ENCODE data around the gene SPOCK1.

SPOCK1 gene

GRCh38 chr5:136992796-136993489, 506.2 kb downstream of the SPOCK1 start:
- no peak for TF ChIP-seq CTCF (conservative IDR thresholded peaks at IDR 0.05; ENCODE audit: control insufficient read depth, insufficient read depth, low read depth, low read length)

GRCh38 chr5:136985785-136986475, 513.2 kb downstream of the SPOCK1 start:
- TF ChIP-seq CTCF (conservative IDR thresholded peaks at IDR 0.05; ENCODE audit: control insufficient read depth, insufficient read depth, low read depth, low read length), result no peak
- H3K4me3 ChIP-seq (ENCODE audit: control insufficient read depth, low read depth, low read length), result no peak overlapping the region
- no peak for DNase-seq (ENCODE audit: low read depth)

More at GRCh38 chr5:136992796-136993489, 506.2 kb downstream of the SPOCK1 start:
- no peak overlapping the region for H3K4me3 ChIP-seq (ENCODE audit: control insufficient read depth, low read depth, low read length)
- DNase-seq (ENCODE audit: low read depth), result no peak

GRCh38 chr5:136984772-136985446, 514.2 kb downstream of the SPOCK1 start:
- no peak for DNase-seq (ENCODE audit: low read depth)
- TF ChIP-seq CTCF (conservative IDR thresholded peaks at IDR 0.05; ENCODE audit: control insufficient read depth, insufficient read depth, low read depth, low read length), result no peak
- no peak overlapping the region for H3K4me3 ChIP-seq (ENCODE audit: control insufficient read depth, low read depth, low read length)

- TF ChIP-seq CTCF (conservative IDR thresholded peaks at IDR 0.05; ENCODE audit: control insufficient read depth, insufficient read depth, low read depth, low read length), result no peak
- H3K4me3 ChIP-seq (ENCODE audit: control insufficient read depth, low read depth, low read length), result no peak overlapping the region
- DNase-seq (ENCODE audit: low read depth), result no peak
Measured at GRCh38 chr5:136981936-136982335, 517.2 kb downstream of the SPOCK1 start.

- no peak for DNase-seq (ENCODE audit: low read depth)
- no peak overlapping the region for H3K4me3 ChIP-seq (ENCODE audit: control insufficient read depth, low read depth, low read length)
- no peak for TF ChIP-seq CTCF (conservative IDR thresholded peaks at IDR 0.05; ENCODE audit: control insufficient read depth, insufficient read depth, low read depth, low read length)
Measured at GRCh38 chr5:136979131-136979530, 520.0 kb downstream of the SPOCK1 start.

GRCh38 chr5:136963504-136963903, 535.6 kb downstream of the SPOCK1 start:
- H3K4me3 ChIP-seq (ENCODE audit: control insufficient read depth, low read depth, low read length), result no peak overlapping the region
- TF ChIP-seq CTCF (conservative IDR thresholded peaks at IDR 0.05; ENCODE audit: control insufficient read depth, insufficient read depth, low read depth, low read length), result no peak
- DNase-seq (ENCODE audit: low read depth), result no peak

Data from fibroblast of mammary gland (primary cell).